HG03439 (cell line): ENCODE results near the gene FAM210A.
"Not testable (repeated sequence)": the region's sequence is repeated elsewhere in the genome, so short reads cannot be mapped to it uniquely, and the experiment has no call there.

Source experiments
- ATAC-seq: cut with Tn5 transposase; IDR thresholded peaks from one replicate; pipeline ENCODE4 v1.9.1; 2021; ENCODE audit warnings: mild to moderate bottlenecking, moderate library complexity; ENCODE audit not compliant: unreplicated experiment

FAM210A gene, protein sequence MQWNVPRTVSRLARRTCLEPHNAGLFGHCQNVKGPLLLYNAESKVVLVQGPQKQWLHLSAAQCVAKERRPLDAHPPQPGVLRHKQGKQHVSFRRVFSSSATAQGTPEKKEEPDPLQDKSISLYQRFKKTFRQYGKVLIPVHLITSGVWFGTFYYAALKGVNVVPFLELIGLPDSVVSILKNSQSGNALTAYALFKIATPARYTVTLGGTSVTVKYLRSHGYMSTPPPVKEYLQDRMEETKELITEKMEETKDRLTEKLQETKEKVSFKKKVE

DNA sequence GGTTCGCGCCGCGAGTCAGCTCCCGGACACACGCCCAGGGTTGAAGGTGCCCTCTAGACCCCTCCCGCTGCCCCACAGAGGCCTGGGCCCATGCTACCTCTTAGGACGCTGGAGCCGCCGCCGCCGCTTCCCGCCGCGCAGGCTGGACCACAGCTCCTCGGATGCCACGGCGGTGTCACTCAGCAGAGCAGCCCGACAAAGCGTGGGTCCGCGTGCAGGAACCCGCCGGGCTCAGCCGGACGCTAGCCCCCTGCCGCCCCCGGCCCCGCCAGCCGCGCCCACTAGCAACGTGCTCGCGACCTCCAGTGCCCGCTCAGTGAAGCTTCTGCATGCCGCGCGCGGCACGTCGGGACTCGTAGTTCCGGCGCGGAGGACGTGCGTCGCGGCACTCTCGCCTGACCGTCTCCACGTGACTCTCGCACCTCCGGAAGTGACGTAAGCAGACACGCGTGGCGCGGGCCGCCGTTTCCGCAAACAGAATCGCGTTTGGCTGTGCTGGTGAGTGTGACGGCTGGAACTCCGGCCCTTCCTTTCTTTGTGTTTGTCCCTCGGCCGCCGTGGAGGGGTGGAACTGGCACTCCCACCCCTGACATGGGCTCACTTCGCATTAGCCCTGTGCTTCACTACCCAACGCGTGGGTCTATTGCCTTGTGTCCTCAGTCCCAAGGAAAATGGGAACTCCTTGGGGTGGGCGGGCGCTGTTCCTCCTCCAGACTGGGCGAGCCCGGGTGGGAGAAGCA lies at the start of gene FAM210A, which contains the start of gene RNMT:
TSS of gene FAM210A (minus strand) at position 327 of the 740 bp plus-strand sequence. CDS start 44,481 bp downstream, outside the sequence.
TSS of gene RNMT (plus strand) at position 442 of the 740 bp plus-strand sequence. CDS start 4,845 bp downstream, outside the sequence.
- peak; percentile 95 for ATAC-seq

DNA sequence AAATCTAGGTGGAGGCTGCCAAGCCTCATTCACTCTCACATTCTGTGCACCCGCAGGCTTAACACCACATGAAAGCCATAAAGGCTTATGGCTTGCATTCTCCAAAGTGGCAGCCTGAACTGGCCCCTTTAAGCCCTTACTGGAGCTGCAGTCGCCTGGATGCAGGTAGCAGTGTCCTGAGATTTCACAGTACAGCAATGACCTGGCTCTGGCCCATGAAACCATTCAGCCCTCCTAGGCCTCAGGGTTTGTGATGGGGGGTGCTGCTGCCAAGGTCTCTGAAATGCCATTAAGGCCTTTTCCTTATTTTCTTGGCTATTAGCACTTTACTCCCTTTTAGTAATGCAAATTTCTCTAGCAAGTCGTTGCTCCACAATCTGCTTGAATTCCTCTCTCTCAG lies 48.7 kb upstream of the FAM210A start:
- ATAC-seq: no peak

DNA sequence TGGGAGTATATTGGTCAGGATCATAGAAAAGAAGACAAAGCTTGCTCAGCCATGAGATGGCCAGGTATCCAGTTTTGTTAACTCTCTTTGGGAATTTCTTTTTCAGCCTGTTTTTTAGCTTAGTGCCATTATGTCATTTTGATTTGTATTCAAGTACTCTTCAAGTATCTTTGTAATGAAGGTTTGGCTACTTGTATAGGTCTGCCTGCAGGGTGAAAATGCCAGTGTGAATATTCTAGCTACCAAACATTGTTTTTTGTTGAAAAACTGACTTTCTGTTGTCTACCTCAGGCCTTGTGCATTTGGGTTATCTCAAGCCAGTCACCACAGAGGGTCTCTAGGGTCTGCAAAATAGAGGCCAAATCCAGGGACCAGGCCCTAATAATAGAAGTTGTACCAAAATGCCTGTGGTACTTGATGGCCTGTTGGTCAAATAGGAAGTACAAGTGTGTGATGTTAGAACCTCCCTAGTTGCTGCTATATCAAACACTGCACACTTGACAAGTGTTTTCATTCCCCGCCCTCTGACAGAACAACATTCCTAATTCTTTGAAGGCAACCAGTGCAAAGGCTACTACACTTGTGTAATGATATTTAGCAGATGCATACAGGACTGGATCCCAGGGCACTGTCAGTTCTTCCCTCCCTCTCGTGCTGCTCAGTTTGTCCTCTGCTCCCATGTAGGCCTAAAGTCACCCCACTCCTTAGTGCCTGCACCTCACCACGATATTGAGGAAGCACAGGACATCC lies 36.5 kb upstream of the FAM210A start:
- no peak for ATAC-seq

DNA sequence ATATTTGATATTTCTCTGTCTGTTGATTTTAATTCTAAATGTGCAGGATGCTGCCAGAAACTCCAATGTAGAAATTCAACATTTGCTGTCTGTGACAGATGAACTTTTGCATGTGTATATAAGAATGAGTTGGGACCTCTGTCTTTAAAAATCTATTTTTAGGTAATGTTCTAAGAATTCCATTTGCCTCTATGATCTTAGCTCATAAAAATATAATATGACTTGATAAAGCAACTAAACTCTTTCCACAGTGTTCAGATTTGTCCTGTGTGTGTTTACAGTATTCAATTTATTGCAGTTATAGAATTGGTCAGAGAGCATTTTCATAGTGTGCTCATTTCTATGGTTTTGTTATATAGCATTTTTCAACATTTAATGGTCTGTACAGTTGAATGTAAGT lies 33.7 kb upstream of the FAM210A start:
- no peak for ATAC-seq

DNA sequence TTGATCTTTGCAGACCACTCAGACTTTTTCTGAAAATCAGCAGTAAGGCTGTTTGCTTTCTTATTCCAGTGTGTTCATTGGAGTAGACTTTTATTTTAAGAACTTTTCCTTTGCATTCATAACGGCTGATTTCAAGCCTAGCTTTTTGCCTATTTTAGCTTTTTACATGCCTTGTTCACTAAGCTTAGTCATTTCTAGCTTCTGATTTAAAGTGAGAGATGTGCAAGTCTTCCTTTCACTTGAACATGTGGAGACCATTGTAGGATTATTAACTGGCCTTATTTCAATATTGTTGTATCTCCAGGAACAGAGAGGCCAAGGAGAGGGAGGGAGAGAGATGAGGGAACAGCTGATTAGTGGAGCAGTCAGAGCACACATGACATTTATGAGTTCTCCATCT lies 32.3 kb upstream of the FAM210A start:
- no peak for ATAC-seq

DNA sequence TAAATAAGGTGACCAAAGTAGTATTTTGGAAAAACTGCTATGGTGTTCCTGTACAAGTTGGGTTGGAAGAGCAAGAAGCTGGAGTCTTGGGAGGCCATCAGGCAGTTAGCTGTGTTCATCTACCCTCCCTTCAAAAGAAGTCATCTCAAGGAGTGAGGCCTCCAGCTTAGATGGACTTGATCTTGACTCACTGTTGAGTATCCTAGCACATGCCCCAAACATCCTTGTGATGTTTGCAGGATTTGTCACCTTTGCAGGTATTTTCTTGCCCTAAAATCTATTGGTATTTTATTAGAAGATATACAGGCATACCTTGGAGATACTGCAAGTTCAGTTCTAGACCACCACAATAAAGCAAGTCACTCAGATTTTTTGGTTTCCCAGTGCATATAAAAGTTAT lies 30.3 kb upstream of the FAM210A start:
- no peak for ATAC-seq

DNA sequence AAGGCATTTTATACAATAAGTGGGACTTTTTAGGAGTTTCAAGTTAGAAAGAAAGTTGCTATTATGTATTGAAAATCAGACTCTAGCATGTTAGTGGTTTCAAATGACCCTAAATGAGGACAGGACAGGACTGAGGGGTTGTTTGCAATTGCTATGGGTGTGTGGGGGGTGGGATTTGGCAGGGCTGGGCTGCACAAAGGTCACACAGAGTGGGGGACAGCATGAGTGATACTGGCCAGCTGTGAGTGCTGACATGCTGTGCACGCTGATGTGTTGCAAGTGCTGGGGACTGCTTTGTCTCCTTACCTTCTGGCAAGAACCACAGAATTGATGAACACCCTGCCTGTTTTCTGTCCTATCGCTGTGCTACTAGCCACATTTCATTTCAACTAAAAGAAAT lies 29.9 kb upstream of the FAM210A start:
- ATAC-seq: no peak

DNA sequence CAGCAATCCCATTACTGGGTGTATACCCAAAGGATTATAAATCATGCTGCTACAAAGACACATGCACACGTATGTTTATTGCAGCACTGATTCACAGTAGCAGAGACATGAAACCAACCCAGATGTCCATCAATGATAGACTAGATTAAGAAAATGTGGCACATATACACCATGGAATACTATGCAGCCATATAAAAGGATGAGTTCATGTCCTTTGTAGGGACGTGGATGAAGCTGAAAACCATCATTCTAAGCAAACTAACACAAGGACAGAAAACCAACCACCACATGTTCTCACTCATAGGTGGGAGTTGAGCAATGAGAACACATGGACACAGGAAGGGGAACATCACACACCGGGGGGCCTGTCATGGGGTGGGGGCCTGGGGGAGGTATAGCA lies 25.2 kb upstream of the FAM210A start:
- ATAC-seq: not testable (repeated sequence)

DNA sequence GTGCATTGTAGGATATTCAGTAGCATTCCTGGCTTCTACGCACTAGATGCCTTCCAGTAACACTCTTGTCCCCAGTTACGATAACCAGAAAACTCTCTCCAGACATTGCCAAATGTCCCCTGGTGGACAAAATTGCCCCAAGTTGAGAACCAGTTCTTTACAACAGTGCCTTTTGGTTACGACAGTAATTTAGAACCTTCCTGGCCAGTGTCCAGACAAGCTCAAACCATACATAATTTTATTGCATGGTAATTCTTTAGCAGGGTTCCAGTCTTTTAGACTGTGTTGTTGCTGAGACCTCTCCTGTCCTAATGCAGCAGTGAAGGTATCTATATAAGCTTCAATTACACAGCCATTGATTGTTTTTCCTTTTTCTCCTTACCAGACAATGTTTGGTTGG lies 20.3 kb upstream of the FAM210A start:
- ATAC-seq: no peak

DNA sequence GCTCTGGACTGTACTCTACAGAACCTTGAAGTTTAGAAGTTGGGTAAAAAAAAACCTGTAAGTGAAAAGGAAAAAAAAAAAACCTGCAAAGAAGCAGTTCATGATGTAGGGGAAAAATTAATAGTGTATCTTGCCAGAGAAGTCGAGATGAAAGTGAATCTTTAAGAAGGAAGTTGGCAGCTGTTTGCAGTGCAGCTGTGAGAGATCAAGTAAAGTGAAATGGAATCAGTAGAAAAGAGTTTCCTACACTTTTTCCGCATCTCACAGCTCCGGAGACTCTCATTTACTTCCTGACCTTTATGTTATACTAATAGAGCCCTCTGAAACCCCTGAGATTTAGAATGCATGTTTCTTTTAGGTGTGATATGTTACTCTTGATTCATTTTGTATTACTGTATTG lies 19.3 kb upstream of the FAM210A start:
- no peak for ATAC-seq

DNA sequence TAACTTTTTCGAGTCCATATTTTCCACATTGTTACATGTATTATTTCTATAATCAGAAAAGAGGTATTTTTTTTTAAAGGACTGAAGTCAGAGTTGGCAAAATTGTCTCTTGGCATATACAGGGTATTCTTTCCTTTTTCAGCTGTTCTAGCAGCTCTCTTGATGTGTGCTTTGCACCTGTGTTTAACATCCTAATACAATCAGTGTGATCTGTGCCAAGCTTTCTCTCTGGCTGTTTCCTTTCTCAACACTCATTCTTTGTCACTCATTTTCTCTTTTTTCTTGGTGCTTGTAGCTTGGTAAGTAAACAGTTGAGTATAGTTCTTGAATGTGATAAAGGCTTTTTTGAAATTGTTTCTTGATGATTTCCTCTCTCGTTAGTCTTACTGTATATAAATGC lies 9.3 kb upstream of the FAM210A start:
- no peak for ATAC-seq

DNA sequence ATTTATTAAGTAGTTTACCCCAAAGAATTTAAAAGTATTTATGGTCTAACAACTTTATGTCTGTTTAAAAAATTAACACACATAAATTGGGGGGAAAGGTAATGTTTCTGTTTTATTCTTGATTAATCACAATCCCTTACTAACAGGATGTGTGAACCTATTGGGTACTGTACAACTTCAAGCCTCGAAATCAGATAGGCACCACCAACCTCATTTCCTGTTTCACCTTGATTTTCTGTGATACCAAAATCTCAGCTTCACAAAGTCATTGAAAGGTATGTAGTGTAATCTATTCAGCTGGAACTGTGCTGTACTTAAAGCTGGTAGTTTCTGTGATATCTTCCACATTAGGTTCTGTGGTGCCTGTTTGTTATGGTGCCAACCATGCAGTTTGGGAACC lies 4.1 kb upstream of the FAM210A start:
- no peak for ATAC-seq

DNA sequence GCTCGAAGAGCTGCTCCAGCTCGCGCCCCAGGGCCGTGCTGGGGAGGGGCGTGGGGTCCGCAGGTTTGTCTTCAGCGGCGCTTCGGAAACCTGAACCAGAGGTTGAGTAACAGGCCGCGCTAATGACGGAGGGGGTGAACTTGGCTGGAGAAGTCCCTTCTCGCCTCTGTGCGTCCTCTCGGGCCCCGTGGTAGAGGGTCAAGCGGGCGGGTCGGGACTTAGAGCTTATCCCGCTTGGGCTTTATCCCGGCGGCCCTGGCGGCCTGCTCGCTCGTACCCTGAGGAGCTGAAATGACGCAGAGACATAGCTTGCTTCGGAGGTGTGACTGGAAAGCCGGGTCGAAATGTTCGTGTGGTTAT lies 594 bp upstream of the FAM210A start:
- peak; percentile 20 for ATAC-seq

DNA sequence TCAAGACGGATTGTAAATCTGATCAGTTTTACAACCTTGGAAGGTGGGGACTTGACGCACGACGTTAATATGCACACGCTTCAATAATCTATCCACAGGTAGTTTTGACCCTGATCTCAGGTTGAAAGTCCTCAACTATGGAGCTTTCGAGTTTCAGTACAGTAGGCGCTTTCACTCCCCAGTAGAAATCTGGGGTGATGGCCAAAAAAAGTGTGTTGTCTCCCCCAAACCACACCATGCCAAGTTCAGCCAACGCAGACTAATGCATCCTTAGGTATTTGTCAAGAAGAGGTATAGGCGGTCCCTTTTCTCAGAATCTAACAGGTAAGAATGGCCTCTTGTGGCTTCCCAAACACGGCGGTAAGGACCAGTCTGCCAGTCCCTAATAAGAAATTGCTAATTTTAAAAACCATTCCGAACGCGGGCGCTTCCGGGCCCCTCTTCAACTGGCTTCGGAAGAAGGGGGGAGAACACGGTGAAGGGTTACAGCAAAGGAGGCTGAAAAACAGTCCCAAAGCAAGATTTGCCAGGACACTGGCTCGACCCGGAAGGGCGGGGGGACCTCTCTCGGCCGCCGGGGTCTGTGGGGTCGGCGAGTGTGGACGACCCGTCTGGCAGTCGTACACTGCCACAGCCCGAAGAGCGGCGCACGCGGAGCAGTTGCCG lies 659 bp downstream of the FAM210A start:
- ATAC-seq: no peak

DNA sequence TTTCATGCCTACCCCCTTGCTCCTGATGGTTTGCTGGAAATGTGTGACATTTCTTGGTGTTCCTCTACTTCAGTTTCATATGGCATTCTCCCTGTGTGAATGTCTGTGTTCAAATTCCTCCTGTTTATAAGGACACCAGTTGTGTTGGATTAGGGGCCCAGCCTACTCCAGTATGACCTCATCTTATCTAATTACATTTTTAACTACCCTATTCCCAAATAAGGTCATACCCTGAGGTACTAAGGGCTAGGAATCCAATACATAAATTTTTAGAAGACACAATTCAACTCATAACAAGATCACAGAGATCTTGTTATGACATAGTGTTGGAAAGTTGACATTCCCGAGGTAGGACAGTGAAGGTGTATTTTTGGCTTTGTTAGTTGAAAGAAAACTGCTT lies 5.5 kb downstream of the FAM210A start:
- ATAC-seq: no peak

DNA sequence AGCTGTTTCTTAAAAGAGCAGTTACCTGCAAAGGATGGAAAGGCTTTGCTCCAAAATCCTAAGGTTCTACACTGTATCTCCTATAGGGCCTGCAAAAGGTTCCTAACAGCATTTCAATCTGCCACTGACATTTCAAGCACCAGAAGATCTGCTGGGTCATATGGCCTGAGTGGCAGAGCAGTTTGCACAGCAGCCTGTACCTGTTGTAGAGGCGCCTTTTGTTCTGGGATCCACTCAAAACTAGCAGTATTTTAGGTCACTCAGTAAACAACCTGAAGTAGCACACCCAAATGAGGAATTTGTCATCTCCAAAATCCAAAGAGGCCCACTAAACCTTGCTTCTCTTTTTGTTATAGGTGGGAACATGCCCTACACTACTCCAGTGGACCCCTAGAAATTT lies 6.2 kb downstream of the FAM210A start:
- no peak for ATAC-seq

DNA sequence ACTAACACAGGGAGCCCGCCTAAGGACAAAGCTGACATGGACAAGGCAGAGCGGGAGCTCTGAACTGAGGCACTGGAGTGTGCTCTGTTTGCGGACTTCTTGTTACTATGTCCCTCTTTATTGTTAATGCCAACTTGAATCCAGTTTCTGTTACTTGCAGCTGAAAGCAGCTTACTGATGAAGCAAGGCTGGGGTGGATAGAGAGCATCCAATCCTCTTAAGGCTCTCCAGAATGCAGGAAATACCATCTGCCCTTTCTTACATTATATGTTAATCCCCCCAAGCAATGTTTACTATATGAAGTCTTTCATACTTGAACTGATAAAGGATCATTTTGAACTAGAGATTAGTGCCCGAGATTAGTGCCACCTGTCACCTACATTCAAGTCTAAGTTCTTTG lies 9.4 kb downstream of the FAM210A start:
- no peak for ATAC-seq

DNA sequence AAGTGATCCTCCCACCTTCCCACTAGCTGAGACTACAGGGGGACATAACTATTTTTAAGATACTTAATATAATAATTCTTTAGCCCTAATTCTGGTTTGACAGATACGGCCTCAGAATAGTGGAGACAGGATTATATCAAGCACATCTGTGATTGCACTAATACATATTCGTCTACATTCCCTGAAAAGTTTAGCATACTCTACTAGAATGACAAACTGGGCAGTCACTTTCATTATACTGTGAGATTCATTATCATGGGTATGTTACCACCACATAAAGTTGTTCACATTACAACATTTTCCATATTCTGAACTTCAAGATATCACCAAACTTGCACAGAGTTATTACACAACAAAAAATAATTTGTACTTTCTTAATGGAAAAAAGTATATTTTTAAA lies 11.0 kb downstream of the FAM210A start:
- ATAC-seq: no peak

DNA sequence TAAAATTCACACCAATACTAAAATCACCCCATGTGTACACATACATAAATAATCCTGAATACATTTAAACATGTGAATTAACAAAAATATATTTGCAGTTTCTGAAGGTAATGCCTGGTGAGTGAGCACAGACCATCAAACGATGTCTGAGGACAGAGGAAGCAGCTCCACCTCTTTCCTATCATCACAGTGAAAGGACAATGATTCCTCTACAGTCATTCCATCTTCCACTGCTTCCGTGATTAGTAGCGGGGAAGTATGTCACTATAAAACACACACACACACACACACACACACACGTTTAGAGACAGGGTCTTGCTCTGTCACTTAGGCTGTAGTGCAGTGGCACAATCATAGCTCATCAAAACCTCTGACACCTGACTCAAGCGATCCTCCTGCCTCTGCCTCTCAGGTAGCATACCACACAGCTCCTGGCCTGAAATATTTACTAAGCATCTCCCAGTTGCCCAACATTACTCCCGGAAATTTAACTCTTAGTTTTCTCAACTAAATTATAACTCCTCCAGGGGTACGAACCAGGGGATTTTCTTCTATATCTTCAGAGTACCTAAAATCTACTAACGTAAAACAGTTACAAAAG lies 12.8 kb downstream of the FAM210A start:
- ATAC-seq: no peak

DNA sequence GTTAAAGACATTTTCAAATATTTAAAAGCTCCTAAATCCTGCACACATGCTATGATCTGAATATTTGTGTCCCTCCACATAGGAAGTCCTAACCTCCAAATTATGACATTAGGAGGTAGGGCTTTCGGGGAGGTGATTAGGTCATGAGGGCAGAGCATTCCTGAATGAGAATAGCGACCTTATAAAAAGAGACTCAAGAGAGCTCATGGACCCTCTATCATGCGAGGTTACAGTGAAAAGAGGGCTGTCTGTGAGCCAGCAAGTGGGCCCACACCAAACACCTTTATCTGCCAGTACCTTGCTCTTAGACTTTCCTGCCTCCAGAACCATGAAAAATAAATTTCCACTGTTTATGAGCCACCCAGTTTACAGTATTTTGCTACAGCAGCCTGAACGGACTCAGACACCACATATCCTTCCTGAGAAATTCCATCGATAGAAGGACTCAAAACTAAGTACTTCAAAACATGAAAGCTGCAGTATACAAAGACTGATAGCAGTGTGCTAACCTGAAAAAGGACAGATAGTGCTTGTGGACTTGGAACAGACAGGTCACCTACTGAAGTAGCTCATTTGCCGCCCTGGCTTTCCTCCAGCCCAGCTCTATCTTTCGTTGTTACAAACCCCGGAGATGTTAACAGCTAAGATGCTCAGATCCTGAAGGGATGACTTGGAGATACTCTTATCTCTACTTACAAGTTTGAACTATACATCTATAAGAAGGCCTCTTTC lies 13.8 kb downstream of the FAM210A start:
- ATAC-seq: no peak
